Osteocyte (in vitro differentiated cells): ENCODE measurements around the gene NR5A1. TPM values are rescaled to one million over a fixed set of nuclear protein-coding genes. Genes with fewer than 3 reads are reported as not detected.

Source experiments
- DNase-seq: peaks from one replicate; pipeline ENCODE4 v3.0.0; 2021; ENCODE audit warnings: mixed read lengths; ENCODE audit not compliant: unreplicated experiment; ENCODE audit errors: extremely low spot score
- H3K27ac Mint-ChIP-seq: one replicate; pipeline ENCODE4 v1.8.0; 2021; ENCODE audit warnings: mild to moderate bottlenecking, mixed read lengths; ENCODE audit not compliant: unreplicated experiment
- H3K27me3 Mint-ChIP-seq: one replicate; pipeline ENCODE4 v1.8.0; 2021; ENCODE audit warnings: mixed read lengths; ENCODE audit not compliant: unreplicated experiment
- H3K36me3 Mint-ChIP-seq: one replicate; pipeline ENCODE4 v1.8.0; 2021; ENCODE audit warnings: mixed read lengths; ENCODE audit not compliant: unreplicated experiment
- H3K4me1 Mint-ChIP-seq: one replicate; pipeline ENCODE4 v1.8.0; 2021; ENCODE audit warnings: mixed read lengths; ENCODE audit not compliant: unreplicated experiment
- H3K4me3 Mint-ChIP-seq: one replicate; pipeline ENCODE4 v1.8.0; 2021; ENCODE audit warnings: mild to moderate bottlenecking, moderate library complexity, mixed read lengths; ENCODE audit not compliant: unreplicated experiment
- H3K9me3 Mint-ChIP-seq: one replicate; pipeline ENCODE4 v1.8.0; 2021; ENCODE audit warnings: mixed read lengths; ENCODE audit not compliant: unreplicated experiment
- CTCF ChIP-seq: fragments of 200-600 bp; sonication (generic); IDR thresholded peaks from 2 replicates; pipeline ENCODE4 v1.5.0; 2021; ENCODE audit warnings: antibody characterized with exemption, mild to moderate bottlenecking, moderate library complexity
- total RNA-seq: library from RNA; stranded (reverse); gene quantifications from 2 replicates; pipeline ENCODE4 v1.2.1, GENCODE V29; 2021

The NR5A1 gene
- total RNA-seq, 1 donor from 2014 or later = not detected

DNA sequence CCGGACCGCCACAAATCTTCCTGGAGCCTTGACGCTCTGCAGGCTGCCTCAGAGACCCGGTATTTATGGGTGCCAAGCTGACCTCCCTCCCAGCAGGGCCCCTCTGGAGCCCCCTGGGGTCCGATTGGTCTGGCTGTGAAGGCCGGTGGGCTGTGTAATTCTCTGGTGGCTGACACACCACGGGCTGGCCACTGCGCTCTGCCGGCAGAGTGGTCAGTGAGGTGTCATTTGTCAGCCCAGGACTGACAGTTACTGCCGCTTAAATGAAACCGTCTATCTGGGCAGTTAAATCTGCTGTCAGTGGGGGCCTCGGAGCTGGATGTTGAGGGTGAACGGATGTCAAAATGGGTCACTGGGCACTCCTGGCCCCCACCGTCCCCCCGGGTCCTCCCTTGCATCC lies 10.7 kb downstream of the NR5A1 start:
- H3K4me1 Mint-ChIP-seq = no peaks in the 10 kb centered on the region
- H3K27ac Mint-ChIP-seq = no peak overlapping the region
- no peak for DNase-seq

GRCh38 chr9:124496075-124496449 lies 11.1 kb downstream of the NR5A1 start:
- Mint-ChIP-seq H3K27me3 (peaks cover 31% of the 10 kb centered on the region), H3K9me3 (no peaks in the 10 kb centered on the region), H3K36me3 (no peaks in the 10 kb centered on the region), H3K27ac (no peak overlapping the region), H3K4me3 (no peak overlapping the region), H3K4me1 (no peaks in the 10 kb centered on the region)
- no peak for DNase-seq
- no peak for TF ChIP-seq CTCF

More for the DNA sequence above, 10.7 kb downstream of the NR5A1 start:
- Mint-ChIP-seq H3K36me3 (no peaks in the 10 kb centered on the region), H3K27me3 (peaks cover 34% of the 10 kb centered on the region), H3K9me3 (no peaks in the 10 kb centered on the region), H3K4me3 (no peak overlapping the region)
- no peak for TF ChIP-seq CTCF

GRCh38 chr9:124495126-124496074 lies 11.8 kb downstream of the NR5A1 start:
- no peak for DNase-seq
- no peak overlapping the region for H3K27ac Mint-ChIP-seq
- H3K27me3 Mint-ChIP-seq = peaks cover 25% of the 10 kb centered on the region
- no peaks in the 10 kb centered on the region for H3K9me3 Mint-ChIP-seq
- no peaks in the 10 kb centered on the region for H3K4me1 Mint-ChIP-seq
- TF ChIP-seq CTCF = no peak
- no peaks in the 10 kb centered on the region for H3K36me3 Mint-ChIP-seq
- no peak overlapping the region for H3K4me3 Mint-ChIP-seq

GRCh38 chr9:124493794-124494479 lies 13.3 kb downstream of the NR5A1 start:
- H3K36me3 Mint-ChIP-seq = no peaks in the 10 kb centered on the region

More at GRCh38 chr9:124493794-124494479, 13.3 kb downstream of the NR5A1 start:
- TF ChIP-seq CTCF = no peak
- H3K9me3 Mint-ChIP-seq = no peaks in the 10 kb centered on the region
- no peak overlapping the region for H3K27ac Mint-ChIP-seq
- H3K4me3 Mint-ChIP-seq = no peak overlapping the region
- DNase-seq = no peak
- H3K4me1 Mint-ChIP-seq = no peaks in the 10 kb centered on the region
- peaks cover 25% of the 10 kb centered on the region for H3K27me3 Mint-ChIP-seq
